Peyer's patch (tissue), 4 donors: ENCODE data around the gene CRACDL. TPM values are rescaled to one million over a fixed set of nuclear protein-coding genes. Genes with fewer than 3 reads are reported as not detected.
A peak's percentile ranks its signal among the peaks of the same experiment; 100 is the strongest.

Experiments used
- DNase-seq, 3 donors: peaks; one replicate each; pipeline ENCODE4 v3.0.0-alpha.2; 2017 to 2019
- H3K27ac ChIP-seq, 4 donors: fragments of 200-600 bp; sonication (generic); one replicate each; pipeline ENCODE4 v1.5.1; 2016 to 2019
- H3K27me3 ChIP-seq, 2 donors: fragments of 200-600 bp; sonication (generic); one replicate each; pipeline ENCODE4 v1.5.1; 2019
- H3K36me3 ChIP-seq, 3 donors: fragments of 200-600 bp; sonication (generic); one replicate each; pipeline ENCODE4 v1.5.1; 2016 to 2019
- H3K4me1 ChIP-seq, 4 donors: fragments of 200-600 bp; sonication (generic); one replicate each; pipeline ENCODE4 v1.5.1; 2016 to 2019
- H3K4me3 ChIP-seq, 4 donors: fragments of 200-600 bp; sonication (generic); 1 replicate in 3 of 4; 2 replicates in 1 of 4; pipeline ENCODE4 v1.5.1; 2016 to 2019; ENCODE audit warnings: mild to moderate bottlenecking in 1 of 4
- H3K9me3 ChIP-seq, 4 donors: fragments of 200-600 bp; sonication (generic); one replicate each; pipeline ENCODE4 v1.5.1; 2016 to 2019; ENCODE audit warnings: mild to moderate bottlenecking in 1 of 4
- CTCF ChIP-seq, 6 experiments: fragments of 450-650 bp in 4 of 6; fragments of 200-600 bp in 2 of 6; sonication (generic) in 1 of 6; IDR thresholded peaks; one replicate each; pipeline ENCODE4 v1.5.1; 2017 to 2019; ENCODE audit warnings: antibody characterized with exemption in 6 of 6, mild to moderate bottlenecking in 3 of 6, moderate library complexity in 1 of 6
- POLR2A ChIP-seq, 2 donors: fragments of 450-650 bp; IDR thresholded peaks; one replicate each; pipeline ENCODE4 v1.5.1; 2017; ENCODE audit warnings: antibody characterized with exemption in 2 of 2, mild to moderate bottlenecking in 2 of 2, moderate library complexity in 2 of 2
- total RNA-seq, 4 donors: library from RNA; depleted of rRNA; stranded (reverse); fragments of >200 nt; gene quantifications; one replicate each; pipeline ENCODE4 v1.1.0, GENCODE V29; 2016

CRACDL gene
- total RNA-seq, 4 donors from 2014 or later, result 3.3 to 36.5 (median 10.2) TPM

GRCh38 chr2:98763209-98763951 is 172.6 kb downstream of the CRACDL start:
- no peaks in the 10 kb centered on the region for H3K27me3 ChIP-seq
- no peaks in the 10 kb centered on the region for H3K9me3 ChIP-seq
- no peak overlapping the region for H3K27ac ChIP-seq
- no peaks in the 10 kb centered on the region for H3K36me3 ChIP-seq
- peaks cover 0 to 32% (median 13%) of the 10 kb centered on the region in 4 donors for H3K4me1 ChIP-seq
- no peak for DNase-seq
- no peak overlapping the region for H3K4me3 ChIP-seq
- TF ChIP-seq POLR2A (IDR thresholded peaks at IDR 0.05) (no peak), CTCF (IDR thresholded peaks at IDR 0.05) (no peak)

- no peak overlapping the region for H3K4me3 ChIP-seq
- no peak for DNase-seq
- no peaks in the 10 kb centered on the region for H3K9me3 ChIP-seq
- peak overlapping the region in 3 of 4 donors; percentile 3 to 75 (median 42) for H3K27ac ChIP-seq
- H3K4me1 ChIP-seq, result peaks cover 0 to 31% (median 19%) of the 10 kb centered on the region in 4 donors
- no peaks in the 10 kb centered on the region for H3K27me3 ChIP-seq
- TF ChIP-seq POLR2A (IDR thresholded peaks at IDR 0.05) (no peak), CTCF (IDR thresholded peaks at IDR 0.05) (no peak)
- H3K36me3 ChIP-seq, result no peaks in the 10 kb centered on the region
These were observed 174.1 kb downstream of the CRACDL start for GRCh38 chr2:98761909-98762308.

- H3K9me3 ChIP-seq, result no peaks in the 10 kb centered on the region
- no peak overlapping the region for H3K4me3 ChIP-seq
- peak in 2 of 3 donors; percentile 43 to 53 for DNase-seq
- no peak for TF ChIP-seq POLR2A (IDR thresholded peaks at IDR 0.05)
- no peak for TF ChIP-seq CTCF (IDR thresholded peaks at IDR 0.05)
- peaks cover 0 to 26% (median 19%) of the 10 kb centered on the region in 4 donors for H3K4me1 ChIP-seq
- H3K27ac ChIP-seq, result peak overlapping the region in 3 of 4 donors; percentile 3 to 75 (median 42)
- no peaks in the 10 kb centered on the region for H3K27me3 ChIP-seq
- H3K36me3 ChIP-seq, result no peaks in the 10 kb centered on the region
These were observed 174.7 kb downstream of the CRACDL start for GRCh38 chr2:98761267-98761781.

GRCh38 chr2:98759827-98760625 is 176.0 kb downstream of the CRACDL start:
- Histone ChIP-seq H3K9me3 (no peaks in the 10 kb centered on the region), H3K4me1 (peaks cover 0 to 16% (median 14%) of the 10 kb centered on the region in 4 donors), H3K27me3 (no peaks in the 10 kb centered on the region), H3K36me3 (no peaks in the 10 kb centered on the region), H3K27ac (peak overlapping the region in 3 of 4 donors; percentile 38 to 75 (median 46)), H3K4me3 (no peak overlapping the region)
- peak in 2 of 3 donors; percentile 32 to 47 for DNase-seq
- TF ChIP-seq CTCF (IDR thresholded peaks at IDR 0.05) (no peak), POLR2A (IDR thresholded peaks at IDR 0.05) (no peak)

GRCh38 chr2:98759338-98759737 is 176.7 kb downstream of the CRACDL start:
- no peaks in the 10 kb centered on the region for H3K36me3 ChIP-seq
- H3K9me3 ChIP-seq, result no peaks in the 10 kb centered on the region
- peak overlapping the region; percentile 26 to 75 (median 68) for H3K27ac ChIP-seq
- peaks cover 0 to 16% (median 14%) of the 10 kb centered on the region in 4 donors for H3K4me1 ChIP-seq
- no peak for TF ChIP-seq CTCF (IDR thresholded peaks at IDR 0.05)
- TF ChIP-seq POLR2A (IDR thresholded peaks at IDR 0.05), result no peak
- H3K27me3 ChIP-seq, result no peaks in the 10 kb centered on the region
- no peak overlapping the region for H3K4me3 ChIP-seq
- no peak for DNase-seq
